WTC11 (cell line): ENCODE measurements around the gene GOLPH3L. TPM values are rescaled to one million over a fixed set of nuclear protein-coding genes. Genes with fewer than 3 reads are reported as not detected.
"Not testable (repeated sequence)": the region's sequence is repeated elsewhere in the genome, so short reads cannot be mapped to it uniquely, and the experiment has no call there.

Experiments
- ATAC-seq: fragments of 200-7000 bp; cut with Tn5 transposase; 2 replicates; pipeline ENCODE4 v1.10.0; 2021; ENCODE audit warnings: mild to moderate bottlenecking, moderate library complexity
- CTCF ChIA-PET: fragments of 300-600 bp; sonication (Branson Sonifier 250); formaldehyde crosslinking; loops from one replicate; lab custom pipeline; 2021; ENCODE audit warnings: antibody characterized with exemption; lab: Charles Lee
- POLR2A ChIA-PET: fragments of 350-600 bp; sonication (Branson Sonifier 250); formaldehyde crosslinking; loops from one replicate; lab custom pipeline; 2021; ENCODE audit warnings: antibody characterized with exemption; lab: Charles Lee
- DNase-seq: peaks from one replicate; pipeline ENCODE4 v3.0.0; 2021; ENCODE audit warnings: low spot score
- H3K27ac Mint-ChIP-seq: 2 replicates; pipeline ENCODE4 v1.8.0; 2021; ENCODE audit warnings: mixed read lengths
- H3K27me3 Mint-ChIP-seq: 2 replicates; pipeline ENCODE4 v1.8.0; 2021; ENCODE audit warnings: low read depth, mild to moderate bottlenecking, moderate library complexity, mixed read lengths
- H3K36me3 Mint-ChIP-seq: 2 replicates; pipeline ENCODE4 v1.8.0; 2021; ENCODE audit warnings: mixed read lengths
- H3K4me1 Mint-ChIP-seq: 2 replicates; pipeline ENCODE4 v1.8.0; 2022; ENCODE audit warnings: mixed read lengths
- H3K4me3 Mint-ChIP-seq: 2 replicates; pipeline ENCODE4 v1.8.0; 2021; ENCODE audit warnings: mild to moderate bottlenecking, moderate library complexity, mixed read lengths
- H3K9me3 Mint-ChIP-seq: 2 replicates; pipeline ENCODE4 v1.8.0; 2021; ENCODE audit warnings: mixed read lengths
- CBFB ChIP-seq: sonication (generic); formaldehyde crosslinking; IDR thresholded peaks from 2 replicates; pipeline ENCODE4 v1.8.1; 2022; ENCODE audit warnings: mild to moderate bottlenecking, low read depth, missing genetic modification reagents
- CREB1 ChIP-seq: sonication (generic); formaldehyde crosslinking; IDR thresholded peaks from 2 replicates; pipeline ENCODE4 v1.8.0; 2023; ENCODE audit warnings: mild to moderate bottlenecking, missing genetic modification reagents
- FOXP1 ChIP-seq: sonication (generic); formaldehyde crosslinking; IDR thresholded peaks from 2 replicates; pipeline ENCODE4 v1.8.0; 2022; ENCODE audit warnings: missing genetic modification reagents, mild to moderate bottlenecking, moderate library complexity, borderline replicate concordance
- GABPB1 ChIP-seq: sonication (generic); formaldehyde crosslinking; IDR thresholded peaks from 2 replicates; pipeline ENCODE4 v1.8.1; 2023; ENCODE audit warnings: mild to moderate bottlenecking, missing genetic modification reagents
- GRHL2 ChIP-seq: fragments of 250-450 bp; sonication (Bioruptor Pico); IDR thresholded peaks from 2 replicates; pipeline ENCODE4 v1.8.0; 2022; ENCODE audit warnings: mild to moderate bottlenecking, moderate library complexity; ENCODE audit not compliant: insufficient replicate concordance, severe bottlenecking
- HMGA2 ChIP-seq: fragments of 250-450 bp; sonication (Bioruptor Pico); IDR thresholded peaks from 2 replicates; pipeline ENCODE4 v1.4.0; 2021; ENCODE audit warnings: mild to moderate bottlenecking, moderate library complexity
- KAT7 ChIP-seq: sonication (generic); formaldehyde crosslinking; IDR thresholded peaks from 2 replicates; pipeline ENCODE4 v1.8.1; 2023; ENCODE audit warnings: missing genetic modification reagents, mild to moderate bottlenecking, borderline replicate concordance
- MYBL2 ChIP-seq: sonication (generic); formaldehyde crosslinking; IDR thresholded peaks from 2 replicates; pipeline ENCODE4 v1.8.1; 2023; ENCODE audit warnings: mild to moderate bottlenecking, moderate library complexity, missing genetic modification reagents
- NFE2L1 ChIP-seq: sonication (generic); formaldehyde crosslinking; IDR thresholded peaks from 2 replicates; pipeline ENCODE4 v1.8.1; 2023; ENCODE audit warnings: missing genetic modification reagents
- SMAD4 ChIP-seq: sonication (generic); formaldehyde crosslinking; IDR thresholded peaks from 2 replicates; pipeline ENCODE4 v1.8.0; 2022; ENCODE audit warnings: mild to moderate bottlenecking, missing genetic modification reagents
- TEAD1 ChIP-seq: sonication (generic); formaldehyde crosslinking; IDR thresholded peaks from 2 replicates; pipeline ENCODE4 v1.8.0; 2022; ENCODE audit warnings: mild to moderate bottlenecking, missing genetic modification reagents
- ZNF121 ChIP-seq: sonication (generic); formaldehyde crosslinking; IDR thresholded peaks from 2 replicates; pipeline ENCODE4 v1.8.0; 2023; ENCODE audit warnings: missing genetic modification reagents
- ZNF396 ChIP-seq: fragments of 250-450 bp; sonication (Bioruptor Pico); IDR thresholded peaks from 2 replicates; pipeline ENCODE4 v1.8.0; 2021; ENCODE audit warnings: mild to moderate bottlenecking, moderate library complexity, borderline replicate concordance
- ZNF423 ChIP-seq: fragments of 250-450 bp; sonication (Bioruptor Pico); IDR thresholded peaks from 2 replicates; pipeline ENCODE4 v2.1.2; 2022; ENCODE audit warnings: mild to moderate bottlenecking, moderate library complexity
- ZNF671 ChIP-seq: fragments of 250-450 bp; sonication (Bioruptor Pico); IDR thresholded peaks from 2 replicates; pipeline ENCODE4 v1.8.0; 2021; ENCODE audit warnings: mild to moderate bottlenecking
- total RNA-seq: library from RNA; stranded (reverse); gene quantifications from 3 replicates; pipeline ENCODE4 v1.2.3, GENCODE V29; 2021
- TF ChIP-seq, protein P1 (sequence below): sonication (generic); formaldehyde crosslinking; IDR thresholded peaks from 2 replicates; pipeline ENCODE4 v1.8.1; 2023; ENCODE audit warnings: mild to moderate bottlenecking, moderate library complexity, missing genetic modification reagents
- TF ChIP-seq, protein P2 (sequence below): sonication (generic); formaldehyde crosslinking; IDR thresholded peaks from 2 replicates; pipeline ENCODE4 v1.8.1; 2022; ENCODE audit warnings: low read depth, missing genetic modification reagents, borderline replicate concordance
- TF ChIP-seq, protein P3 (sequence below): sonication (generic); formaldehyde crosslinking; IDR thresholded peaks from 2 replicates; pipeline ENCODE4 v1.8.1; 2022; ENCODE audit warnings: missing genetic modification reagents, borderline replicate concordance
- TF ChIP-seq, protein P4 (sequence below): sonication (generic); formaldehyde crosslinking; IDR thresholded peaks from 2 replicates; pipeline ENCODE4 v1.8.0; 2022; ENCODE audit warnings: missing genetic modification reagents

GOLPH3L gene
- total RNA-seq, 1 experiment from 2014 or later, result 39.5 TPM

DNA sequence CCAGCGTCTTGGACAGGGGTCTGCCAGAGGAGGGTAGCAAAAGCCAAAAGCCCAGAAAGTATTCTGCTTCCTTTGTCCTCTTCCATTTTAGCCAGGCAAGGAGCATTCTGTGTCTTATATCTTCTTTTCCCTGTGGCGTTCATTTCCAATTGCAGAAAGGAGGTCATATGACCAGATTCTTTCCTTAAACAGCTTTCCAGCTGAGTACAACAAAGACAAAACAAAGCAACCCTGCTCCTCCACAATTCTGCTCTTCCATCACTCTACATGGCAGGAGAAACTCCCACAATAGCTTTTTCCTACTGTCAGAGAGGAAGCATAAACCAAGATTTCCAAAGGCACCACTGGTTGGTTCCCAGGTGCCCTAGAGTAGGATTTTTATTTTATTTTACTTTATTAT, 87.2 kb downstream of the GOLPH3L start (continued):
- TF ChIP-seq, protein P1, sequence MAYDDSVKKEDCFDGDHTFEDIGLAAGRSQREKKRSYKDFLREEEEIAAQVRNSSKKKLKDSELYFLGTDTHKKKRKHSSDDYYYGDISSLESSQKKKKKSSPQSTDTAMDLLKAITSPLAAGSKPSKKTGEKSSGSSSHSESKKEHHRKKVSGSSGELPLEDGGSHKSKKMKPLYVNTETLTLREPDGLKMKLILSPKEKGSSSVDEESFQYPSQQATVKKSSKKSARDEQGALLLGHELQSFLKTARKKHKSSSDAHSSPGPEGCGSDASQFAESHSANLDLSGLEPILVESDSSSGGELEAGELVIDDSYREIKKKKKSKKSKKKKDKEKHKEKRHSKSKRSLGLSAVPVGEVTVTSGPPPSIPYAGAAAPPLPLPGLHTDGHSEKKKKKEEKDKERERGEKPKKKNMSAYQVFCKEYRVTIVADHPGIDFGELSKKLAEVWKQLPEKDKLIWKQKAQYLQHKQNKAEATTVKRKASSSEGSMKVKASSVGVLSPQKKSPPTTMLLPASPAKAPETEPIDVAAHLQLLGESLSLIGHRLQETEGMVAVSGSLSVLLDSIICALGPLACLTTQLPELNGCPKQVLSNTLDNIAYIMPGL (CRISPR knock-in tag), result no peak
- no peak for TF ChIP-seq MYBL2 (CRISPR knock-in tag)
- TF ChIP-seq, protein P2, sequence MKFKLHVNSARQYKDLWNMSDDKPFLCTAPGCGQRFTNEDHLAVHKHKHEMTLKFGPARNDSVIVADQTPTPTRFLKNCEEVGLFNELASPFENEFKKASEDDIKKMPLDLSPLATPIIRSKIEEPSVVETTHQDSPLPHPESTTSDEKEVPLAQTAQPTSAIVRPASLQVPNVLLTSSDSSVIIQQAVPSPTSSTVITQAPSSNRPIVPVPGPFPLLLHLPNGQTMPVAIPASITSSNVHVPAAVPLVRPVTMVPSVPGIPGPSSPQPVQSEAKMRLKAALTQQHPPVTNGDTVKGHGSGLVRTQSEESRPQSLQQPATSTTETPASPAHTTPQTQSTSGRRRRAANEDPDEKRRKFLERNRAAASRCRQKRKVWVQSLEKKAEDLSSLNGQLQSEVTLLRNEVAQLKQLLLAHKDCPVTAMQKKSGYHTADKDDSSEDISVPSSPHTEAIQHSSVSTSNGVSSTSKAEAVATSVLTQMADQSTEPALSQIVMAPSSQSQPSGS, result no peak

DNA sequence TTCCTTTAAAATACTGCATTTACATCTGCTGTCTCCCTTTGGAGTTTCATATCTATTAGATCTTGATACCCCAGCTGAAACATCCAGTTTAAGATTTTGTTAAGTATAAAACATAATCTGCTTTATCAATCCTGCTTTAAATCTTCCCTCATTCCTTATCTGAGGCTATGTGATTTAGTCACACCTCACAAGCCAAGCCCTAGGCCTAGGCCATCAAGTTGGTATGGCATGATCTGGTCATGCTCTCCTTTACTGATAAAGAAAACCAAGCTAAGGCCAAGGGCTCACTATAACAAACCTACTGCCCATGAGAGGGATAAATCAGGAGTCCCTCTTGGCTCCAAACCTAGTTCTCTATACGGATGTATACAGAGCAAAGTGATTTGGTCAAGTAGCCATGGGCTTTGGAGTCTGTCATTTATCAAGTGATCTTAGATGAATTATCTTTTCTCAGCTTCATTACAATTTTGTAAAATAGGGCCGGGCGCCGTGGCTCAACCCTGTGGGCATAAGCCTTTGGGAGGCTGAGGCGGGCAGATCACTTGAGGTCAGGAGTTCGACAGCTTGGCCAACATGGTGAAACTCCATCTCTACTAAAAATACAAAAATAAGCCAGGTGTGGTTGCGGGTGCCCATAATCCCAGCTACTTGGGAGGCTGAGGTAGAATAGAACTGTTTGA, 90.4 kb downstream of the GOLPH3L start:
- POLR2A ChIA-PET, result interaction anchor here (0.6 to 3.0 kb wide), 5 partner anchors 20 to 571 kb away, joined by 3 to 20 read pairs (median 3); partner anchors contain the start of gene MCL1
- H3K27ac Mint-ChIP-seq, result peak overlapping the region; percentile 90
- H3K4me1 Mint-ChIP-seq, result peaks cover 42% of the 10 kb centered on the region
- H3K9me3 Mint-ChIP-seq, result no peaks in the 10 kb centered on the region
- ATAC-seq, result no peak
- DNase-seq, result no peak
- CTCF ChIA-PET, result interaction anchor here (0.9 kb wide), 1 partner anchor 47 kb away, joined by 3 read pairs; no protein-coding TSS in a partner anchor
- no peaks in the 10 kb centered on the region; the same call in 1 of the 2 replicates for H3K27me3 Mint-ChIP-seq
- no peak overlapping the region for H3K4me3 Mint-ChIP-seq
- H3K36me3 Mint-ChIP-seq, result peaks cover 11% of the 10 kb centered on the region
- TF ChIP-seq FOXP1 (CRISPR knock-in tag), result no peak
- TF ChIP-seq SMAD4 (CRISPR knock-in tag), result no peak
- no peak for TF ChIP-seq ZNF121 (CRISPR knock-in tag)
- TF ChIP-seq GRHL2 (CRISPR knock-in tag), result no peak
- no peak for TF ChIP-seq KAT7 (CRISPR knock-in tag)
- TF ChIP-seq ZNF671 (CRISPR knock-in tag), result no peak
- TF ChIP-seq, protein P1 (CRISPR knock-in tag), result no peak
- TF ChIP-seq GABPB1, result no peak
- no peak for TF ChIP-seq CREB1 (CRISPR knock-in tag)

DNA sequence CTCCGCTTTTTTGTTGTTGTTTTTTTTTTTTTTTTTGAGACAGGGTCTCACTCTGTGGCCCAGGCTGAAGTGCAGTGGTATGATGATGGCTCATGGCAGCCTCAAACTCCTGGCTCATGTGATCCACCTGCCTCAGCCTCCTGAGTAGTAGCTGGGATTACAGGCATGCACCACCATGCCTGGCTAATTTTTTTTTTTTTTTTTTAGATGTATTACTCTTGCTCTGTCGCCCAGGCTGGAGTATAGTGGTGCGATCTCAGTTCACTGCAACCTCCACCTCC, 91.6 kb downstream of the GOLPH3L start:
- H3K27ac Mint-ChIP-seq, result peak overlapping the region; percentile 99
- POLR2A ChIA-PET, result interaction anchor here (0.5 to 3.0 kb wide), 9 partner anchors 9 to 47 kb away, joined by 3 to 20 read pairs (median 4); partner anchors contain the start of genes ENSA and MCL1

DNA sequence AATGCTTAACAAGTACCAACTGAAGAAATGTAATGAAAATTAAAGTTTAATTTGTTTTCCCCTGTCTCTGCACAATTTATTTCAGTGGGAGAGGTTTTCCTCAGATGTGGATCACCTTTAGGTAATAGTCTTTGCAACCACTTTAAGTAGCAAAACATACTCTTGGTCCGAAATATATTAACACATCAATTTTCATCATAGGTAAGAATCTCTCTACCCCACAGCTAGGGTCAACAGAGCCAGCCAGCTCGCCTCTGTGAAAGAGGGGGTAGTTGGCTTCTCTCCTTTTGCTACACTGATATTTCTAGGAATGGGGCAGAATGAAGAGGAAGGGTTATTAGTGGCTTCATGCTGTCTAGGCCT, 92.7 kb downstream of the GOLPH3L start:
- Mint-ChIP-seq H3K4me3 (peak overlapping the region; percentile 1), H3K9me3 (no peaks in the 10 kb centered on the region), H3K36me3 (peaks cover 16% of the 10 kb centered on the region), H3K27ac (peak overlapping the region; percentile 99), H3K27me3 (no peaks in the 10 kb centered on the region; the same call in 1 of the 2 replicates), H3K4me1 (peaks cover 29% of the 10 kb centered on the region)
- ATAC-seq, result no peak
- no peak for DNase-seq
- ChIA-PET POLR2A (interaction anchor here (0.5 to 3.0 kb wide), 5 partner anchors 11 to 43 kb away, joined by 3 to 20 read pairs (median 10); partner anchors contain the start of genes ENSA and MCL1), CTCF (interaction anchor here (1.0 to 1.5 kb wide), 7 partner anchors 17 to 72 kb away, joined by 3 to 6 read pairs (median 4); no protein-coding TSS in a partner anchor)
- TF ChIP-seq CBFB (CRISPR knock-in tag), result no peak
- TF ChIP-seq ZNF121 (CRISPR knock-in tag), result no peak
- TF ChIP-seq ZNF671 (CRISPR knock-in tag), result no peak
- no peak for TF ChIP-seq ZNF423
- TF ChIP-seq HMGA2 (CRISPR knock-in tag), result no peak
- TF ChIP-seq TEAD1 (CRISPR knock-in tag), result no peak
- TF ChIP-seq NFE2L1 (CRISPR knock-in tag), result no peak
- TF ChIP-seq, protein P3, sequence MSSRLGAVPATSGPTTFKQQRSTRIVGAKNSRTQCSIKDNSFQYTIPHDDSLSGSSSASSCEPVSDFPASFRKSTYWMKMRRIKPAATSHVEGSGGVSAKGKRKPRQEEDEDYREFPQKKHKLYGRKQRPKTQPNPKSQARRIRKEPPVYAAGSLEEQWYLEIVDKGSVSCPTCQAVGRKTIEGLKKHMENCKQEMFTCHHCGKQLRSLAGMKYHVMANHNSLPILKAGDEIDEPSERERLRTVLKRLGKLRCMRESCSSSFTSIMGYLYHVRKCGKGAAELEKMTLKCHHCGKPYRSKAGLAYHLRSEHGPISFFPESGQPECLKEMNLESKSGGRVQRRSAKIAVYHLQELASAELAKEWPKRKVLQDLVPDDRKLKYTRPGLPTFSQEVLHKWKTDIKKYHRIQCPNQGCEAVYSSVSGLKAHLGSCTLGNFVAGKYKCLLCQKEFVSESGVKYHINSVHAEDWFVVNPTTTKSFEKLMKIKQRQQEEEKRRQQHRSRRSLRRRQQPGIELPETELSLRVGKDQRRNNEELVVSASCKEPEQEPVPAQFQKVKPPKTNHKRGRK (CRISPR knock-in tag), result no peak
- TF ChIP-seq ZNF396 (CRISPR knock-in tag), result no peak
- TF ChIP-seq, protein P4, sequence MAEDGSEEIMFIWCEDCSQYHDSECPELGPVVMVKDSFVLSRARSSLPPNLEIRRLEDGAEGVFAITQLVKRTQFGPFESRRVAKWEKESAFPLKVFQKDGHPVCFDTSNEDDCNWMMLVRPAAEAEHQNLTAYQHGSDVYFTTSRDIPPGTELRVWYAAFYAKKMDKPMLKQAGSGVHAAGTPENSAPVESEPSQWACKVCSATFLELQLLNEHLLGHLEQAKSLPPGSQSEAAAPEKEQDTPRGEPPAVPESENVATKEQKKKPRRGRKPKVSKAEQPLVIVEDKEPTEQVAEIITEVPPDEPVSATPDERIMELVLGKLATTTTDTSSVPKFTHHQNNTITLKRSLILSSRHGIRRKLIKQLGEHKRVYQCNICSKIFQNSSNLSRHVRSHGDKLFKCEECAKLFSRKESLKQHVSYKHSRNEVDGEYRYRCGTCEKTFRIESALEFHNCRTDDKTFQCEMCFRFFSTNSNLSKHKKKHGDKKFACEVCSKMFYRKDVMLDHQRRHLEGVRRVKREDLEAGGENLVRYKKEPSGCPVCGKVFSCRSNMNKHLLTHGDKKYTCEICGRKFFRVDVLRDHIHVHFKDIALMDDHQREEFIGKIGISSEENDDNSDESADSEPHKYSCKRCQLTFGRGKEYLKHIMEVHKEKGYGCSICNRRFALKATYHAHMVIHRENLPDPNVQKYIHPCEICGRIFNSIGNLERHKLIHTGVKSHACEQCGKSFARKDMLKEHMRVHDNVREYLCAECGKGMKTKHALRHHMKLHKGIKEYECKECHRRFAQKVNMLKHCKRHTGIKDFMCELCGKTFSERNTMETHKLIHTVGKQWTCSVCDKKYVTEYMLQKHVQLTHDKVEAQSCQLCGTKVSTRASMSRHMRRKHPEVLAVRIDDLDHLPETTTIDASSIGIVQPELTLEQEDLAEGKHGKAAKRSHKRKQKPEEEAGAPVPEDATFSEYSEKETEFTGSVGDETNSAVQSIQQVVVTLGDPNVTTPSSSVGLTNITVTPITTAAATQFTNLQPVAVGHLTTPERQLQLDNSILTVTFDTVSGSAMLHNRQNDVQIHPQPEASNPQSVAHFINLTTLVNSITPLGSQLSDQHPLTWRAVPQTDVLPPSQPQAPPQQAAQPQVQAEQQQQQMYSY (CRISPR knock-in tag), result no peak

More for the DNA sequence above, 91.6 kb downstream of the GOLPH3L start:
- peak; percentile 88 for TF ChIP-seq ZNF121 (CRISPR knock-in tag)
- not testable (repeated sequence) for DNase-seq, ATAC-seq, H3K27me3 Mint-ChIP-seq, H3K4me3 Mint-ChIP-seq, H3K9me3 Mint-ChIP-seq
- peaks cover 10% of the 10 kb centered on the region for H3K36me3 Mint-ChIP-seq
- CTCF ChIA-PET, result interaction anchor here (0.6 to 1.5 kb wide), 7 partner anchors 16 to 269 kb away, joined by 3 to 6 read pairs (median 4); partner anchors contain the start of gene MCL1
- H3K4me1 Mint-ChIP-seq, result peaks cover 36% of the 10 kb centered on the region
